HepG2 (cell line): ENCODE results near the gene DDX23. TPM values are rescaled to one million over a fixed set of nuclear protein-coding genes. Genes with fewer than 3 reads are reported as not detected.
A peak's percentile ranks its signal among the peaks of the same experiment; 100 is the strongest.

Experiments used
- HOXA3 ChIP-seq: sonication (generic); formaldehyde crosslinking; IDR thresholded peaks from 2 replicates; pipeline ENCODE4 v1.5.0; 2020; ENCODE audit warnings: missing genetic modification reagents
- NR2F6 ChIP-seq, 2 experiments: IDR thresholded peaks; 2 replicates each; pipeline ENCODE4 v1.6.1; 2016; ENCODE audit warnings: antibody characterized with exemption in 1 of 2, mild to moderate bottlenecking in 1 of 2
- PAWR ChIP-seq: sonication (generic); formaldehyde crosslinking; IDR thresholded peaks from 2 replicates; pipeline ENCODE4 v1.4.0; 2020; ENCODE audit warnings: missing genetic modification reagents, mild to moderate bottlenecking, borderline replicate concordance
- PAX8 ChIP-seq: sonication (generic); formaldehyde crosslinking; IDR thresholded peaks from 2 replicates; pipeline ENCODE4 v1.8.0; 2022; ENCODE audit warnings: mild to moderate bottlenecking, missing genetic modification reagents, borderline replicate concordance
- POLR2A ChIP-seq, 2 experiments: IDR thresholded peaks; 2 replicates each; pipeline ENCODE4 v1.6.1; 2011; ENCODE audit warnings: low read depth in 2 of 2, low read length in 2 of 2, mild to moderate bottlenecking in 1 of 2, moderate library complexity in 1 of 2; ENCODE audit not compliant: insufficient read depth in 1 of 2
- TCF12 ChIP-seq, 2 experiments: fragments of 450-650 bp in 1 of 2; sonication (generic) in 1 of 2; formaldehyde crosslinking in 1 of 2; IDR thresholded peaks; 2 replicates each; pipeline versions ENCODE4 v1.6.1 to v1.8.0; 2017 to 2022; ENCODE audit warnings: antibody characterized with exemption in 1 of 2, mild to moderate bottlenecking in 1 of 2, missing genetic modification reagents in 1 of 2, moderate library complexity in 1 of 2
- ZBTB20 ChIP-seq: sonication (generic); formaldehyde crosslinking; IDR thresholded peaks from 2 replicates; pipeline ENCODE4 v1.8.1; 2023; ENCODE audit warnings: missing genetic modification reagents, low read depth, mild to moderate bottlenecking, borderline replicate concordance
- ZNF30 ChIP-seq: sonication (generic); formaldehyde crosslinking; IDR thresholded peaks from 2 replicates; pipeline ENCODE4 v1.5.0; 2020; ENCODE audit warnings: mild to moderate bottlenecking, missing genetic modification reagents
- ZNF451 ChIP-seq: sonication (generic); formaldehyde crosslinking; IDR thresholded peaks from 2 replicates; pipeline ENCODE4 v1.5.0; 2020; ENCODE audit warnings: mild to moderate bottlenecking, missing genetic modification reagents
- polyA plus RNA-seq, 8 experiments: library from polyadenylated mRNA; depleted of rRNA in 3 of 8; stranded (reverse) in 7 of 8; unstranded in 1 of 8; fragments of >200 nt; fragmentation: Illumina TruSeq in 4 of 8; extraction: Trizol in 4 of 8; gene quantifications; 2 replicates each; pipeline versions ENCODE4 v1.2.1 to v1.2.3, GENCODE V29; 2011 to 2016; ENCODE audit warnings: low read depth in 4 of 8, missing spikeins in 1 of 8, mixed read lengths in 1 of 8; ENCODE audit not compliant: insufficient read depth in 1 of 8
- total RNA-seq, 5 experiments: library from RNA; depleted of rRNA; stranded (reverse); fragments of >200 nt; fragmentation: Illumina TruSeq; extraction: Trizol; gene quantifications; 2 replicates each; pipeline ENCODE4 v1.2.3, GENCODE V29; 2016; ENCODE audit warnings: low read depth in 1 of 5
- TF ChIP-seq, protein P1 (sequence below): sonication (generic); formaldehyde crosslinking; IDR thresholded peaks from 2 replicates; pipeline ENCODE4 v1.5.0; 2020; ENCODE audit warnings: mild to moderate bottlenecking, missing genetic modification reagents
- TF ChIP-seq, protein P2 (sequence below): sonication (generic); formaldehyde crosslinking; IDR thresholded peaks from 2 replicates; pipeline ENCODE4 v1.8.0; 2023; ENCODE audit warnings: mild to moderate bottlenecking, missing genetic modification reagents
- TF ChIP-seq, protein P3 (sequence below): sonication (generic); formaldehyde crosslinking; IDR thresholded peaks from 2 replicates; pipeline ENCODE4 v1.9.0; 2021; ENCODE audit warnings: mild to moderate bottlenecking, missing genetic modification reagents
- TF ChIP-seq, protein P4 (sequence below): IDR thresholded peaks from 2 replicates; pipeline ENCODE4 v1.6.1; 2016; ENCODE audit warnings: low read depth, borderline replicate concordance

DDX23 gene
- total and polyA plus RNA-seq, 2 of the 13 experiments (the other 11 are each of a cell fraction or from before 2014, with no cell fraction given), result 35.7 to 90.0 TPM

DNA sequence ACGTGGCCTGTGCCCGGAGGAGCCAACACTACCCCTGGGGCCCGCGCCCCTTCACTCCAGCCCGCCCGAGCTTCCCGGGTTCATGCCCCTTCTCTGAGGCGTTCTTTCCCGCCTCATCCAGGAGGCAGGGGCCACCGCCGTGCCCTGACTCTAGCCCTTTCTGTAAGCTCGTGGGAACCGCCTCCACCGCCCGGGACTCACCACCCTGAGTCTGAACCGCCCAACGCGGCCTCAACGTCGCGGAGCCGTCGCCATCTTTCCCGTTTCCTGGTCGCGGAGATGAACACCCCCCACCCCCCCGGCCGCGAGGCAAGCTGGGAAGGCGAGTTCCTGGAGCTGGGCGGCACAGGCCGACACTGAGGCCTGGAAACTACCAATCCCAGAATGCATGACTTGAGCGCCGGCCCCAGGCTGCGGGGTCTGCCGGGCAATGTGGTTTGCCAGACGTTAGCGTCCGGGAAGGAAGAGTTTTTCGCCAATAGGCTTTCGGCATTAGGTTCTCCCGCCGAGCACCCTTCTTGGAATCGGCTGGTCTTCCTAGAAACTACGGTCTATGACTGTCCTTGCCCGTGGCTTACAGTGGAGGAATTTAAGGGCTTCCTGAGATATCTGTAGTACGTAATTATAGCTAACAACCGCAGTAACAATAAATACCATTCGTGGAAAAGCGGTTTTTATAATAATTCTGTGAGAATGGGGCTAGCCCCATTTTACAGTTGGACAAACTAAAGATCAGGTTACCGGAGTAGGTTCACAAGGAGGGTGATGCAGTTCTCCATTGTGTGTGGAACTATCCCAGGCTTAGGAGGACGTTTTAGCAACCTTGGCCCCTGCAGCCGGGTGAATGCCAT is at the start of gene DDX23 (continued):
- TF ChIP-seq, protein P1, sequence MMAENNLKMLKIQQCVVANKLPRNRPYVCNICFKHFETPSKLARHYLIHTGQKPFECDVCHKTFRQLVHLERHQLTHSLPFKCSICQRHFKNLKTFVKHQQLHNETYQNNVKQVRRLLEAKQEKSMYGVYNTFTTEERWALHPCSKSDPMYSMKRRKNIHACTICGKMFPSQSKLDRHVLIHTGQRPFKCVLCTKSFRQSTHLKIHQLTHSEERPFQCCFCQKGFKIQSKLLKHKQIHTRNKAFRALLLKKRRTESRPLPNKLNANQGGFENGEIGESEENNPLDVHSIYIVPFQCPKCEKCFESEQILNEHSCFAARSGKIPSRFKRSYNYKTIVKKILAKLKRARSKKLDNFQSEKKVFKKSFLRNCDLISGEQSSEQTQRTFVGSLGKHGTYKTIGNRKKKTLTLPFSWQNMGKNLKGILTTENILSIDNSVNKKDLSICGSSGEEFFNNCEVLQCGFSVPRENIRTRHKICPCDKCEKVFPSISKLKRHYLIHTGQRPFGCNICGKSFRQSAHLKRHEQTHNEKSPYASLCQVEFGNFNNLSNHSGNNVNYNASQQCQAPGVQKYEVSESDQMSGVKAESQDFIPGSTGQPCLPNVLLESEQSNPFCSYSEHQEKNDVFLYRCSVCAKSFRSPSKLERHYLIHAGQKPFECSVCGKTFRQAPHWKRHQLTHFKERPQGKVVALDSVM (CRISPR knock-in tag), result no peak
- peak; percentile 65 to 77 for TF ChIP-seq POLR2A (IDR thresholded peaks at IDR 0.05; ENCODE audit: insufficient read depth in 1 of 2, low read depth in 2 of 2, low read length in 2 of 2)
- TF ChIP-seq, protein P2, sequence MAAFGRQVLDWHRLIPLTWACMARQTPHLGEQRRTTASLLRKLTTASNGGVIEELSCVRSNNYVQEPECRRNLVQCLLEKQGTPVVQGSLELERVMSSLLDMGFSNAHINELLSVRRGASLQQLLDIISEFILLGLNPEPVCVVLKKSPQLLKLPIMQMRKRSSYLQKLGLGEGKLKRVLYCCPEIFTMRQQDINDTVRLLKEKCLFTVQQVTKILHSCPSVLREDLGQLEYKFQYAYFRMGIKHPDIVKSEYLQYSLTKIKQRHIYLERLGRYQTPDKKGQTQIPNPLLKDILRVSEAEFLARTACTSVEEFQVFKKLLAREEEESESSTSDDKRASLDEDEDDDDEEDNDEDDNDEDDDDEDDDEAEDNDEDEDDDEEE, result no peak
- TF ChIP-seq ZNF30 (CRISPR knock-in tag), result no peak
- TF ChIP-seq, protein P3, sequence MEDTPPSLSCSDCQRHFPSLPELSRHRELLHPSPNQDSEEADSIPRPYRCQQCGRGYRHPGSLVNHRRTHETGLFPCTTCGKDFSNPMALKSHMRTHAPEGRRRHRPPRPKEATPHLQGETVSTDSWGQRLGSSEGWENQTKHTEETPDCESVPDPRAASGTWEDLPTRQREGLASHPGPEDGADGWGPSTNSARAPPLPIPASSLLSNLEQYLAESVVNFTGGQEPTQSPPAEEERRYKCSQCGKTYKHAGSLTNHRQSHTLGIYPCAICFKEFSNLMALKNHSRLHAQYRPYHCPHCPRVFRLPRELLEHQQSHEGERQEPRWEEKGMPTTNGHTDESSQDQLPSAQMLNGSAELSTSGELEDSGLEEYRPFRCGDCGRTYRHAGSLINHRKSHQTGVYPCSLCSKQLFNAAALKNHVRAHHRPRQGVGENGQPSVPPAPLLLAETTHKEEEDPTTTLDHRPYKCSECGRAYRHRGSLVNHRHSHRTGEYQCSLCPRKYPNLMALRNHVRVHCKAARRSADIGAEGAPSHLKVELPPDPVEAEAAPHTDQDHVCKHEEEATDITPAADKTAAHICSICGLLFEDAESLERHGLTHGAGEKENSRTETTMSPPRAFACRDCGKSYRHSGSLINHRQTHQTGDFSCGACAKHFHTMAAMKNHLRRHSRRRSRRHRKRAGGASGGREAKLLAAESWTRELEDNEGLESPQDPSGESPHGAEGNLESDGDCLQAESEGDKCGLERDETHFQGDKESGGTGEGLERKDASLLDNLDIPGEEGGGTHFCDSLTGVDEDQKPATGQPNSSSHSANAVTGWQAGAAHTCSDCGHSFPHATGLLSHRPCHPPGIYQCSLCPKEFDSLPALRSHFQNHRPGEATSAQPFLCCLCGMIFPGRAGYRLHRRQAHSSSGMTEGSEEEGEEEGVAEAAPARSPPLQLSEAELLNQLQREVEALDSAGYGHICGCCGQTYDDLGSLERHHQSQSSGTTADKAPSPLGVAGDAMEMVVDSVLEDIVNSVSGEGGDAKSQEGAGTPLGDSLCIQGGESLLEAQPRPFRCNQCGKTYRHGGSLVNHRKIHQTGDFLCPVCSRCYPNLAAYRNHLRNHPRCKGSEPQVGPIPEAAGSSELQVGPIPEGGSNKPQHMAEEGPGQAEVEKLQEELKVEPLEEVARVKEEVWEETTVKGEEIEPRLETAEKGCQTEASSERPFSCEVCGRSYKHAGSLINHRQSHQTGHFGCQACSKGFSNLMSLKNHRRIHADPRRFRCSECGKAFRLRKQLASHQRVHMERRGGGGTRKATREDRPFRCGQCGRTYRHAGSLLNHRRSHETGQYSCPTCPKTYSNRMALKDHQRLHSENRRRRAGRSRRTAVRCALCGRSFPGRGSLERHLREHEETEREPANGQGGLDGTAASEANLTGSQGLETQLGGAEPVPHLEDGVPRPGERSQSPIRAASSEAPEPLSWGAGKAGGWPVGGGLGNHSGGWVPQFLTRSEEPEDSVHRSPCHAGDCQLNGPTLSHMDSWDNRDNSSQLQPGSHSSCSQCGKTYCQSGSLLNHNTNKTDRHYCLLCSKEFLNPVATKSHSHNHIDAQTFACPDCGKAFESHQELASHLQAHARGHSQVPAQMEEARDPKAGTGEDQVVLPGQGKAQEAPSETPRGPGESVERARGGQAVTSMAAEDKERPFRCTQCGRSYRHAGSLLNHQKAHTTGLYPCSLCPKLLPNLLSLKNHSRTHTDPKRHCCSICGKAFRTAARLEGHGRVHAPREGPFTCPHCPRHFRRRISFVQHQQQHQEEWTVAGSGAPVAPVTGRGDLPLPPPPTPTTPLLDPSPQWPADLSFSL (CRISPR knock-in tag), result no peak
- no peak for TF ChIP-seq NR2F6 (IDR thresholded peaks at IDR 0.05)
- no peak; the same call in 1 of the 2 replicates for TF ChIP-seq NR2F6 (CRISPR knock-in tag; IDR thresholded peaks at IDR 0.05)
- no peak for TF ChIP-seq PAWR (CRISPR knock-in tag)
- no peak for TF ChIP-seq TCF12 (IDR thresholded peaks at IDR 0.05)
- TF ChIP-seq TCF12 (CRISPR knock-in tag; IDR thresholded peaks at IDR 0.05), result no peak
- TF ChIP-seq, protein P4, sequence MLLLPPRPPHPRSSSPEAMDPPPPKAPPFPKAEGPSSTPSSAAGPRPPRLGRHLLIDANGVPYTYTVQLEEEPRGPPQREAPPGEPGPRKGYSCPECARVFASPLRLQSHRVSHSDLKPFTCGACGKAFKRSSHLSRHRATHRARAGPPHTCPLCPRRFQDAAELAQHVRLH (CRISPR knock-in tag), result no peak
- TF ChIP-seq HOXA3 (CRISPR knock-in tag), result peak; percentile 91
- no peak for TF ChIP-seq PAX8
- 0 out of 2 replicates have a peak, but pooled peaks have one; percentile 48 for TF ChIP-seq ZNF451 (CRISPR knock-in tag)
- TF ChIP-seq ZBTB20 (CRISPR knock-in tag), result peak; percentile 58; the same call in 1 of the 2 replicates
